CD4-positive, alpha-beta T cell treated with Interleukin-4 for 4 hours (primary cell): Measurements from ENCODE around the gene KAT6B.

ENCODE experiments used
- DNase-seq: peaks from one replicate; pipeline ENCODE4 v3.0.0-alpha.2; 2020

Gene KAT6B

GRCh38 chr10:74991435-74991834, 165.0 kb downstream of the KAT6B start:
- DNase-seq = peak; percentile 11

DNA sequence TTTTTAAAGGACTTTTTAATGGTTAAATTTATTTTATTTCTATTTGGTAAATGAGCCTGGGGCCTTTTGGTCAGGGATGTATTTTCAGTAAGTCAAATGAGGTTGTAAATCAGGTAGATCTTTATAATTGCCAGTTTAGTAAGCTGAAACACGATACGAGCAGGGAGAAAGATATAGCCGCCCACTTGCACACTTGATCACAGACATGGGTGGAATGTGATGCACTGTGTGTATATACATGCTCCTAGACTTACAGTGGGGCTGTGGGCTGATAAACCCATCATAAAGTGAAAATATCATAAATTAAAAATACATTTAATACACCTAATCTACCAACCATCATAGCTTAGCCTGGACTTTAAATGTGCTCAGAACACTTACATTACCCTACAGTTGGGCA, 165.7 kb downstream of the KAT6B start:
- no peak for DNase-seq

DNA sequence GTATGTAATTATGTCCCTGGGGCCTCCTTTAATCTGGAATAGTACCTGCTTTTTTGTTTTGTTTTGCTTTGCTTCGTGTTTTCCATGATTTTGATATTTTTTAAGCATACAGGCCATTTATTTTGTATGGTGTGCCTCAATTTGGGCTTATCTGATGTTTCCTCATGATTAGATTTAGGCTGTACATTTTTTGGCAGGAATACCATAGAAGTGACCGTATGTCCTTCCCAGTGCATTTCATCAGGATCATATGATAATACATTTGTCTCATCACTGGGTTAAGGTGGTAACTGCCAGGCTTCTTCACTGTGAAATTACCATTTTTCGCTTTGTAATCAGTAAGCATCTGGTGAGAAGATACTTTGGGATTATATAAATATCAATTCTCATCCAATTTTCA, 167.2 kb downstream of the KAT6B start:
- DNase-seq = no peak

GRCh38 chr10:74994854-74995253, 168.5 kb downstream of the KAT6B start:
- no peak for DNase-seq

DNA sequence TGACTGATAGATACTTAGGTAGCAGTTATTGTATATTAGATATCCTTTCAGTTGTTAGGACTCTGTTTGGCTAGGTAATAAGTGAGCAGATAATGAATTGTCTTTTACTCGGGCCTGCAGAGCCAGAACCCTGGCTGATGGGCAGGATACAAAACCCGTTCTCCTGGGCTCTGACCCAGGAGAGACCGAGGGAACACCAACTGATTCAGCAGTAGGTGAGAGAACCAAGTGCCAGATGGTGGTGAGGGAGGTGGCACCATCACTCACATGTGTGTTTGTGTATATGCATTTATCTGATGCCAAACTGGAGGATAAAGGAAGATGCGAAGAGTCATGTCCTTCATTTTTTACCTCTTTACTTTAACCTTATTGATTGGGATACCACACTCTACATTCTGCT, 169.4 kb downstream of the KAT6B start:
- no peak for DNase-seq

DNA sequence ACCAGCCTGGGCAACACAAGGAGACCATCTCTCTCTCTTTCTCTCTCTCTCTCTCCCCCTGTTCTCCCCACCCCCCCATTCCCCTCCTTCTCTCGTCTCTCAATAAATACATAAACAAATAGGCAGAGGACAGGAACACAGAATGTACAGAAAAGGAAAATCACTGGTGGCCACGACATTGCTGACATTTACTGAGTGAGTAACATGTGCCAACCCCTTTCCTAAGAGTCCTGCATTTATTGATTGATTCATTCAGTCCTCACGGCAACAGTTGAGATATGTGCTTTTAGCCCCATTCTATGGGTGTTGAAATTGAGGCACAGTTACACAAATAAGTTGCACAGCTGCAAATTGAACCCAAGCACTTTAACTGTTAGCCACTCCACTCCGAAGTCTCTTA, 170.8 kb downstream of the KAT6B start:
- DNase-seq = no peak

DNA sequence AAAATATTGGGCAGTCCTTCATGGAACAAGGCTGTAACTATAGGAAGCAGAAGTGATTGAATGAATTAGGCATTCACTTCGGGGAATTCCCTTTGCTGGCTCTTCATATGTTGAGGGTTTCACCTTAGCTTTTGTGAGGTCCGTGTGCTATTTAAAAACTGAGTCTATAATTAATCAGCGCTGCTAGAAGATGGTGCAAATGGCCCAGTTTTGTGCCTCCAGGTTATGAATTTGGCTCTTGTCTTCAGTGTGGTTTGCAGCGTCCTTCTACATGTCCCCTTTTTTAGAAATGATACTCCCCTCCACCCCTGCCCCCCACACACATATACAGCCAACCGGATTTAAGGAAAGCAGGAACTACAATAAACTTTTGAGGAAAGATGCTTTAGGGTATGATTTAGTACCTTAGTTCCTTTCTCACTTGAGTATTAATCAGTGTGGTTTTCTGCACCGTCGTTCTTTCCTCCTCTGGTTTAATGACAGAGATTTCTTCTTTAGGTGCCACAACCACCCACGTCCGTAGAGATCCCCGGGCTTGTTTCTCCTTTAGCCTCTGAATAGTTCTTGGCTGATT, 174.4 kb downstream of the KAT6B start:
- DNase-seq = no peak

GRCh38 chr10:75001715-75002350, 175.4 kb downstream of the KAT6B start:
- DNase-seq = no peak

DNA sequence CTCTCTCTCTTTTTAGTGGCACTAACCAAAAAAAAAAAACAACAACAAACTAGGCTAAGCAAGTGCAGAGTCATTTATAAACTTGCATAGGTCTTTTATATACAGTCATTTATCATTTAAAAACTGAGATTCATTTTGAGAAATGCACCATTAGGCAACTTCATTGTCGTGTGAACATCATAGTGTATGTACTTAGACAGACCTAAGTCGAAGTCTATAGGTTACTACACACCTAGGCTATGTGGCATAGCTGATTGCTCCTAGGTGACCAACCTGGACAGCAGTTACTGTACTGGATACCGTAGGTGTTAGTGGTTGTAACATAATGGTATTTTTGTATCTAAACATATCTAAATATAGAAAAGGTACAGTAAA, 175.9 kb downstream of the KAT6B start:
- no peak for DNase-seq

DNA sequence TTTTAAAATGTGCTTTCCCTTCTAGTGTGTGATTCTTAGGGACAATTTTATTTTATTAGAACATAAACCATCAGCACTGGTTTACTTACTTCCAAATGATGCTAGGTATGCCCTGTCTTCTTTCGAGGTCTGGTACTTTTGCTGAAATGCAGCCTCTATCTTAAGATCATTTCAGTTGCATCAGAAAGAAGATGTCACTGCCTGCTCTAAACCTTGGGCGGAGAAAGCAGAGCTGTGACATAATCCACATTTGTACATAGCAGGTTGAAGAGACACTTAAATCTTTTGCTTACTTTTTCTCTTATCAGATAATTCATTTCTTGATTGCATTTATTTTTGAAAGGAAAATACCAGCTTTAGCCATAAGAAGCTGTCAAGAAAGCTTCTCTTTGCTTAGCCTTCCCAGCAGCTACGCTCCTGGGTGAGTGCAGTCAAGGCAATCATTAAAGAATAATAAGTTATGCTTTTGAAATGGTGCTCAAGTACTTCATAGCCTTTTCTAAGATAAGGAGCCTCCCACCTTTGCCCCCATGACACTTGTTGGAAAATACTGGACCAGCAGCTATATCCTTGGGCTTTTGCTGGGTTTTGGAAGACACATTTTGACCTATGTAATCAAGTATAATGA, 176.7 kb downstream of the KAT6B start:
- DNase-seq = no peak

DNA sequence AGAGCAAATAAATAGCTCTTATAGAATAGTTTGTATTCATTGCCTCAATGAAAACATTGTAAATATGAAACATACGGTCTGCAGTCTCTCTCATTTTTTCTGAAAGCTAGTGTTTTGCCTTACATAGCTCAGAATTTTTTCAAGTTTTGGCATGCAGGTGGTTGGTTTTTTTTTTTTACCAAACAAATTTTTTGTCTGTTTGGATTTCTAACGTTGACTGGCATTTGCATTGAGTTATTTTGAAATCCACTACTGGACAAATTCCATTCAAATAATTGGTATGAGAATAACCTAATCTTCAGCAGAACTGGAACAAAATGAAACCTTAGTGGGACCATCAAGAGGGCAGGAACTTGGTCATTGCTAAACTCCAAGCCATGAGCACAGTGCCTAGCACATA, 177.5 kb downstream of the KAT6B start:
- DNase-seq = no peak

DNA sequence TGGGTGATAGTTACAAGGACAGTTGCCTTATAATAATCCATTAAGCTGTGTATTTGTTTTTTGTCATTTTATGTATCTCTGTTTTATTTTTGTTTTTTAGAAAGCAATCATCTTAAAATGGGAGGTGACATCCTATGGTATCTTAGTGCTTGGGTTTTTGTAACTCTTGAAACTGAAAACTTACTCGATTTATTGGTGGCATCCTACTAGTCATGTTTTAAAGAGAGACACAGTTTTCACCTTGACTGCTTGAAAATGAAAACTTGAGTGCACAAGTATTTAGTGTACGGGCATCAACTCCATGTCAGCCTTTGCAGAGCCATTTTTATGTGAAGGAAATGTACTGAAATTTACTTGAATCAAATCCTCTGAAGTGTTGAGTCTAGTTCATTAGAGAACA, 181.2 kb downstream of the KAT6B start:
- no peak for DNase-seq

DNA sequence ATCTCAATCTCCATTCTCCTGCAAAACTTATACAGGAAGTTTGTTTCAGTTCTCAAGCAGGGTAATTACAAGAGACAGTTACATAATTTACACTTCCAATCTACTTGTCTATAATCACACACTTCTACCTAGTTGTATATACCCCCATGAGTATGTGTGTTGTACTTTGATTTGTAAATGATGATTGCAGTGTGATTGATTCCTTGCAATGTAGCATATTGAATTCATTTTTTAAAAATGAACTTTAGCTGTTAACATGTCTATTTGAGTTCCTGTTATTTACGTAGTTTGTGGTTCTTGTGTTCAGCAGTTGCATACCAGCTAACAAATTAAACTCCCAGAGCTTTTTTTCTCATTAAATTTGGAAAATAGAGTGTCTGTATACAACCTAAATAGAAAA, 182.6 kb downstream of the KAT6B start:
- no peak for DNase-seq

- no peak for DNase-seq
Observed at GRCh38 chr10:75009426-75009825, 183.0 kb downstream of the KAT6B start.

- no peak for DNase-seq
Observed at GRCh38 chr10:75010373-75010772, 184.0 kb downstream of the KAT6B start.

DNA sequence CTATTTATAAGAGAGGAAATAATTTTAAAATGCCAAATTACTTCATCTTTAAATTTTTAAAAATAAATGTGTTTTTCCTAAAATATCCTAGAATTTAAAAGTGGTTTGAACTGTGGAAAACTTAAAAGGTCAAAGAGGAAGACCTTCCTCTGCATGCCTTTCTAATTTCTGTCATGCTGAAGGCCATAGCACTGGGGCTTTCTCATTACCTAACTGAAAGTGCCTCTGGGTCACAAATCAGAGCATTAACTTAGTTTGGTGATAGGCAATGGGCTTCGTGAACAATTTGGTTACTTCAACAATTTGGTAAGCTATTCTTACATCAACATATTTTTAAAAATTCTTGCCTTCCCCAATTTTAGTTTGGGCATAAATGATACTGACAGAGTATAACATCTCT, 184.8 kb downstream of the KAT6B start:
- no peak for DNase-seq

DNA sequence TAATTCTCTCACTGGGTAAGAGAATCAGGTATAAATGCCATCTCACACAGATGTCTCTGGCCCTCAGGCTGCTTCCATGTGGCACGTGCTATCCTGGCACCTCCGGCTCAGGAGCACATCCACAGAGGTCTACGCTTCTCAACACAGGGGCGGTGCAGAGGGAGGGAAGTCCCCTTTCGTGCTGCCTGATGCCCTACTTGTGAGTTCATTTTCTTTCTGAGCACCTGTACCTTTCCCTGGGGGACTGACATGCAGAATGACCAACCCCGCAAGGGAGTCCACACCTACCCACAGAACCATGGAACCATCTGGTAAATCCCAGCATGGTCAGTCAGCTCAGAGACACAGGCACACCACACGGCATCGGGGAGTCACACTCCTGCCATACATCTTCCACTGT, 186.1 kb downstream of the KAT6B start:
- DNase-seq = no peak

- no peak for DNase-seq
Observed at GRCh38 chr10:75013007-75013406, 186.6 kb downstream of the KAT6B start.

GRCh38 chr10:75013522-75013921, 187.1 kb downstream of the KAT6B start:
- no peak for DNase-seq

DNA sequence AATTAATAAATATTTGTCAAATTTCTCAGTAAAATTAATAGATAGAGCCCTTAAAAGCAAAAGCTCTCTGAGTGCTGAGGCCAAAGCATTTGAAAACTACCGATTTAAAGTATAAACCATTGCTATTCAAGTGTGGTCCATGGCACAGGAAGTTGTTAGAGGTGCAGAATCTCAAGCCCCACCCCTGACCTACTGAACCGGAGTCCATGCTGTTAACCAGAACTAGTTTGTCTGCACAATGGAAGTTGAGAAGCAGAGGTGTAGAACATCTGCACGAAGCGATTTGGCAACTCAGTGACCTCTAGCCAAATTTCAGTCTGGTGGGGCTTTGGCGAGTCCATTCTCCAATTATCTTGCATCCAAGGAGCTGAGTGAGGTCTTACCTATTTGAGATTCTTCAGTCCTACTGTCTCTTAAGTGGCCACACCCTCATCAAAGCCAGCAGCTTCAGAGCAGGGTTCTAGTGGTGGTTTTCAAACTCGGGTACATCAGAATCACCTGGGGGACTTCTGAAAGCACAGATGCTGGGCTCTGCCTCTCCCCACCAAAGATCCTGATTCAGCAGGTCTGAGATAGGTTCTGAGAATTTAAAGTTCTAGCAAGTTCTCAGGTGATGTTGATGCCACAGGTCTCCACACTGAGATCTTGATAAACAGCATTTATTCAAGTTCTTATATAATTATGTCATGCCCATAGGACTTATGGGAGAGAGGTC, 188.3 kb downstream of the KAT6B start:
- peak; percentile 59 for DNase-seq

DNA sequence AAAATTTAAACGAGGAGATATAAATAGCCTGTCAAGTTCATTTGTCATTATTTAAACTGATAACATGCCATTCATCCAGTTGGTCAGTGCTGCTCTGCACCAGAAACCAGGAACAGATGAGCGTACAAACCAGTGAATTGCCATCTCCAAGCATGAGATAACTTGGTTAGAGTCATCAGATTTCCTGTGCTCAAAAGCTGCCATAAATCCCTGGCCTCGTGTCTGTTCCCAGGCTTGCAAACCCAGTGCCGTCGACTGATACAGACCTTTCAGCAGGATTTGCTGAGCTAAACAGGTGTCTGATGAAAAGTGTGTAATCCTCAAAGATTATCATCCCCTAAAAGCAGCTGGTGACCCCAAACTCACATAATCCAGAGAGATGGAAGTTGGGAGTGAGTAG, 189.0 kb downstream of the KAT6B start:
- DNase-seq = no peak

DNA sequence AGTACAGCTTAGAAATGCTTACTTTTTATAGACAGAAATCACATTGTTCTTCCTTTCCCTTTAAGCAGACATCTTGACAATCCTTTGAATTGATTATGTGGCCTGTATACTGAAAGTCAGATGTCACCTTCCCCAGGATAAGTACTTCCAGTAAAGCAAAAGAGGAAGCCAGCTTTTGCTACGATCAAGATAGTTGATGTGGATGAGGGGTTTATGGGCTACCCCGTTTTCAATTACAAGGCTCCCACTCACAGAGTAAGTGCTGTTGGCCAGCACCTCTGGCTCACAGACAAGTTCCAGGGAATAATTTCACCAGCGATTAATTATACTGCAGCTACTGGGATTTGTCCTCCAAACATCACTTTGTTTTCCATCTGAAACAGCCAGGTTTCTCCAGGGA, 189.9 kb downstream of the KAT6B start:
- DNase-seq = no peak

- no peak for DNase-seq
Observed at GRCh38 chr10:75018251-75018650, 191.9 kb downstream of the KAT6B start.

GRCh38 chr10:75018686-75019307, 192.4 kb downstream of the KAT6B start:
- no peak for DNase-seq
